MV-4-11 (cell line): ENCODE results near the gene ESAM.
A peak's percentile ranks its signal among the peaks of the same experiment; 100 is the strongest.

Experiments used
- DNase-seq: peaks from one replicate; lab custom pipeline; 2025; lab: John Stamatoyannopoulos, UW

ESAM gene

DNA sequence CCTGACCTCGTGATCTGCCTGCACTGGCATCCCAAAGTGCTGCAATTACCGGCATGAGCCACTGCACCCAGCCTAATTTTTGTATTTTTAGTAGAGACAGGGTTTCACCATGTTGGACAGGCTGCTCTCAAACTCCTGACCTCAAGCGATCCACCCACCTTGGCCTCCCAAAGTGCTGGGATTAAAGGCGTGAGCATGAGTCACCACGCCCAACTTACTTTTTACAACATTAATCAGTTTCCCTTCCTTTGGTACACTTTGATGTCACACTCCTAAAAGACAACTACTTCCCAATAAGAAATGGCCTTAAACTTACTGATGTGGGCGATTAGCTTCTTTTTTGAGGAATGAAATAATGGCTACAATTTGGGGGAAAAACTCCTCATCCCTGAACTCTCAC, 8.9 kb upstream of the ESAM start:
- DNase-seq = peak; percentile 15

DNA sequence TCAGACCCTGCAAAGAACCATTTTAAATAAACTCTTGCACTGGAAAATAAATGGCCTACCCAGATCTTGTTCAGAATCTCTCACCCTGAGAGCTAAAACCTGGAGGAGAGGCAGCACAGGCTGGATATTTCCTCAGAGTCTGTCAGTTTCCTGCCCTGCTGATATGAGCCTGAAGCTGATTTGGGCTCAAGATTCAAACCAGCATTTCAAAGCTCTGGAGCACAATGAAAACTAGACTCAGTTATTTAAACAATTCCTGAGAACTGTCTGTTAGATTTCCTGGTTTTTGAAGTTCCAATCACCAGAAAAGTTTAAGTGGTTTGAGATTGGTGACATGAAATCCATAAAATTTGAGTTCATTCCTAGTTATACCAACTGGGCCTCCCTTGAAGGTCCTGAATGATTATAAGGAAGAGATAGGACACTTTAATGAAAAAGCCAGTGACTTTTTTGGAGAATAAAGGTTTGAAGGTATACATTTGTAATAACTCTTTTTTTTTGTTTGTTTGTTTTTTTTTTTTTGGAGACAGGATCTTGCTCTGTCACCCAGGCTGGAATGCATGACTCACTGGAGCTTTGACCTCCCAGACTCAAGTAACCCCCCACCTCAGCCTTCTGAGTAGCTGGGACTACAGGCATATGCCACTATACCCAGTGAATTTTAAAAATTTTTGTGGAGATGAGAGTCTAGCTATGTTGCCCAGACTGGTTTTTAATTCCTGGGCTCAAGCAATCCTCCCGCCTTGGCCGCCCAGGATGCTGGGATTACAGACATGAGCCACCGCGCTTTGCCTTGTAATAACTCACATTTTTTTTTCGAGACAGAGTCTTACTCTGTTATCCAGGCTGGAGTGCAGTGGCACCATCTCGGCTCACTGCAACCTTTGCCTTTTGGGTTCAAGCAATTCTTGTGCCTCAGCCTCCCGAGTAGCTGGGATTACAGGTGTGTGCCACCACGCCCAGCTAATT, 8.0 kb upstream of the ESAM start:
- no peak for DNase-seq

DNA sequence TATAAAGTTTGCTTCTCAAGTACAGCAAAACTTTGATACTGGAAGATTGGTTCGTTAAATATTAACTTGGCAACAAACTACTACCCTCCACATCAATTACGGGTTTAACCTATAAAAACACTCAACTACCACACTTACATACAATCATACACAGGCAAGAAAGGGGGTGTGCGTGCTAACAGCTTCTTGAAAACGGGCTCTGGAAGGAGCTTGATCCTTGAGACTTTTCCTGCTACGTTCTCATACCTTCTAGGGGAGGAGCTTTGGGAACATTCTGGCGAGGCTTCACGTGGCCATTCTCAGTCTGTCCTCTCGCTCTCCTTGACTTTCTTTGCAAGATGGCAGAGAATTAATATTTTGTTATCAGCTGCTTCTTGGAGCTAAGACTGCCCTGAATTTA, 6.8 kb upstream of the ESAM start:
- no peak for DNase-seq

DNA sequence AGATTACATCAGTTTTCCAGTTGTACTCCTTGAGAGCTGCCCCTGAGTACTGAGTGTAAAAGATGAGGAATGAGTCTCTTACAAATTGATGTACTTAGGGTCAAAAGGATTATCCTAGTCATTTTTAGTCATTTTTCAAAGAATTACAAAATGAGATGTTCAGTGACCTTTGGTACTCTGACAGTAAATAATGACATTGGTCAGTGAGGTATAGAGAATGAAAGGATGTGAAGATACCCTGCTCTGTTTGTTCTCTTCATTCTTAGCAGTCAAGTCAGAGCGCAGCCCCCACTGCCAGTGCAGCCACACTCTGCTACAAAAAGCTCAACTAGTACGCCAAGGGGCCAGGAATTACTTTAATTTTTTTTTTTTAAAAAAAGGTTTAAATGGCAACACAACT, 4.1 kb upstream of the ESAM start:
- DNase-seq = no peak

DNA sequence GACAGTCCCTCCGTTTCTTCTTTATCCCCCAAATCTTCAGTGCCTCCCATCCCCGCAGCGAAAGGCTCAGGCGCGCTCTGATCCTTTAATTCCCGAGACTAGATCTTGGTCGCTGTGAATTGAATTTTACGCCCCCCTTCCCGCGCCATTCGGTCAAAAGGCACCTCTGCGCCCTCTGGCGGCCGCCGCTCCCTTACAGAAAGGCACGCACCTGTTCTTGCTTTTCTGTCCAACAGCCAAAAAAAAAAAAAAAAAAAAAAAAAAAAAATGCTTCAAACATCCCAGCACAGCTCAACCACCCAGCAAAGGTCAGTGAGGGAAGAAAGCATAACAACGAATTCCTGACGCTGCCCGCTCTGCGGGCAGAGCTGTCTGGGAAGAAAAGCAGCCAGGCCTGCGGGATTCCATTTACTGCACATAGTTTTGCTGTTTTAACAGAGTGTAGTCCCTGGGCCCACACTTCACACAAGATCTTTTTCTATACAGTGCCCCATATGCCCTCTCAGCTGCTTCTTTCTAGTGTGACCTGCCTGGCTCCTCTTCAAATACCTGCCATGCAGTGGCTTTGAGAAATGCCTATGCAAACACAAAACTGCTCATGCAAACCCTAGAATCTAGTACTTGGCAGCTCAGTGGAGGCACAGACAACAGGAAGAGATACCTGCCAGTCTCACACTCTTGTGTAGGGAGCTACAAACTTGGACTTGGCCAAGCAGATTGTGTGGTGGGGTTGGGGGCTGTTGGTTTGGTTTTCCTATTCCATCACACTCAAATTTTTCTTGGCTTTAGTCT, 1.3 kb upstream of the ESAM start:
- peak; percentile 27 for DNase-seq

DNA sequence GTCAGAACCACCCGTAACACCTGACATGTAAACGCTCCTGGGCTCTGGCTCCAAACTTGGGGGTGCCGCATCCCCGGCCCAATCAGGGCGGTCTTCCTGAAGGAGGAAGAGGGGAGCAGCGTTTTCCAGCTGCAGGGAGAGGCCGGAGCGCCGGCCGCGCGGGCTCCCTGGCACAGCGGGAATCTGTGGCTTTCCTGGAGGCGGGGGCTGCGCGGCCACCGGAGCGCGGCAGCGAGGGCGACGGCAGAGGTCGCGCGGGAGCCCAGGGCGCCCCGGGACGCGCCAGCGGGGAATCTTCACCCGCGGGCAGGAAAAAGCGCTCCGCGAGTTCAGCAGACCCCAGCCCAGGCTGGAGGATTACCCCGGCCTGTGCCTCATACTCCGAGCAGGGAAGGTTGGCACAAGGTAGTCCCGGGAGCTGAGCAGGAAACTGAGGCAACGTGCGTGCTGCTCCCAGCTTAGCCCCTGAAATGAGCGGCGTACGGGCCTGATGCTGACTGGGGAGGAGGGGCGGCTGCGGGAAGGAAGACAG, 600 bp upstream of the ESAM start:
- DNase-seq = no peak

DNA sequence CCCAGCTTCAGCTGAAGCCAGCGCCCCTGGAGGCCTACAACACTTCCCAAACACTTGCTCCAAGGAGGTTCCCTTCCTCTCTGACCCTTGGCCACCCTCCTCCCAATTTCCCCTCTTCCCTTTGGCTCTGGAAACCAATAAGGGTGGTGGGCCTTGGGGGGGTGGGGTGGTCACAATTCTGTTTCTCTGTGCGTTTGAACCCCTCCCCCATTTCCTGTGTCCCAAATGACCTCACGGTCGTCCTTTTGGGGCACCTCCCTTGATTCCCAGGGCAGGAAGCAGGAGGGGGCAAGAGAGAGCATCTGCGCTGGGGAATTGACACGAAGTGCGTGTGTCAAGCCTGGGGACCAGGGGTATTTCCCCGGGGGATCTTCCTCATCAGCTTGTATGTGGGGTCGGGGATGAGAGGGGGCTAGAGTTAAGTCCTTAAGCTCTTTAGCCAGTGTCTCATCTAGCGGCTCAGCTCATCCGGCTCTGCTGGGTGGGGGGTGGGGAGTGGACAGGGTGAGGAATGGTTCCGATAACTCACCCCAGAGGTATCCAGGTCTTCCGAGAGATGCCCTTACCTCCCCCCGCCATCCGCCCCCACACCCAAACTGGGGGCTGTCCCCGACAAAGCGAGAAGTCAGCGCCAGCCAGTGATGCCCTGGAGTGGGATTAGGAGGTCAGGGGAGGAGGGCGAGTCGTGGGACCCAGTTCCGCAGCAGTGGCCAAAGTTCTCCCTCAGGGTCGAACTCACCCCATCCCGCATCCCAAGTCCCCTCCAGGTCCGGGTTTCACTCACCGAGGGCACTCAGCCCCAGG, 587 bp downstream of the ESAM start:
- DNase-seq = no peak

DNA sequence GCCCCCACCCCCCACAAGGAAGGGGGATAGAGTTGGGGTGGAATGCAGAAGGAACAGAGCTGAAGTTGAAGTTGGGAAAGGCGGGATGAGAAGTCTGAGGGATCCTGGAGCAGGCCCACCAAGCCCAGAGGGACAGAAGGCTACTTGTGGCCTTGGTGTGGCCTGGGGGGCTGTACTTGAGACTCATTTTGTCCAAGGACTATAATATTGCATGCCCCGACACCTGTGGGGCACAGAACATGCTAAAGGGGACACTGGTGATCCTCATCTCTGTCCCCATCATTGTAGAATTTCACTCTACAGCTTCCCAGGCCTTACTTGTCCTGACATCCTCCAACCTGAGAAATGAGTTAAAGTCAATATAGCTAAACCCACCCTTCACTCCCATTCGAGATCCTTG, 1.3 kb downstream of the ESAM start:
- no peak for DNase-seq

DNA sequence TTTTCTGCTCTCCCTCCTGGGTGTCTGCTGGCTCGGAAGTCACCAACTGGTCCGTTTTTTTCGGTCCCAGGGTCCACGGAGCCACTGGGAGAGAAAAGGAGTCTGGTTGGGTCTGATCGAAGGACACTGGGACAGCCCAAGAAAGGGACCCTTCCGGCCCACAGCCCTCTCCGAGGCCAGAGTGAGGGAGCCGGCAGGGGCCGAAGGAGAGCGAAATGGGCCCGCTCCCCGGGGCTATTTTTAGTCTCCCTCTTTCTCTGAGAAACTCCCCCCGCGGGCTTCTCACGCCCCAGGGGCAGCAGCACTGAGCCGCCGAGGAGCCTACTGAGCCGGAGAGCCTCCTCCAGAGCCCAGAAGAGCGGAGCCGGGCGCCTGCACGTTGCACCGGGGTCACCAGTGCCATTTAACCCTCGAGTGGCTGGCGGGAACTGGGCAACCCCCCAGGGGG, 1.9 kb downstream of the ESAM start:
- DNase-seq = no peak

DNA sequence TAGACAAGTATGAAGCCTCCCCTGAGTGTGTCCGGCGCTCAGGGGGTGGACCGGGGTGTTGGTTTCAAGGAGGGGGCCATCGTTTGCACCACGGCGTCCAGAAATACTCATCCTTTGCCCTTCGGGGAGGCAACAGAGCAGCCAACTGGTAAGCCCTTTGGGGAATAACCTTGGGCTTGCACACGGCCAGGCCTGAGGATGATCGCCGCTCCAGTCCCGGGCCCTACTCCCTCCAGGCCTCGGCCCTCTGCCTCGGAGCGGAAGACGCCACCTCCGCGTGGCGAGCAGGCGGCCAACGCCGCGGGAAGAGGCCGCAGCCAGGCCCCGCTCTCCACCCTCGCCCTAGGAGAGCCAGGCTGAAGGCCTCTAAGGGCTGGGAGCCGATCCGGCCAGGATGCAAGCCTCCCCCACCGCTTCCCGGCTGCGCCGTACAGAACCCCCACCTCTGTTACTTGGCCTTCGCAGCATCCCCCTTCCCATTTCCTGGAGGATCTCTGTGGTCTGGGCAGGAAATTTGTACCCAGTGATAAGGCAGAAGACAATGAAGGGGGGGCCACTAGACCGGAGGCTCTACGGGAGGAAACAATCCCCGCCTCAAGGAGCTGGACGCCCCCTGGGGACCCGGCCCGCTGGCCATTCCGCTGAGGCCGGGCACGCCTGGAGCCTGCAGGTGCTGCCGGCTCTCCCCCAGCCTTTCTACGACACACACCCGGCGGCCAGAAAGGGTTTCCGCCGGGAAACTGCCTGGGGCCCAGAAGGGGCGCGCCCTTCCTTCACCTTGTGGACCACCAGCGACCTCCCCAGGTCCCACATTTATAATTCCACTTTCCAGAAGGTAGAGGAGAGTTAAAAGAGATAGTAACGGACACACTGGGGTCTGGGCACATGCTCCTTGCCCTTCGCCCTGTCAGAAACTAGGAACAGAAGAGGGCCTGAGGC, 2.6 kb downstream of the ESAM start:
- DNase-seq = no peak

DNA sequence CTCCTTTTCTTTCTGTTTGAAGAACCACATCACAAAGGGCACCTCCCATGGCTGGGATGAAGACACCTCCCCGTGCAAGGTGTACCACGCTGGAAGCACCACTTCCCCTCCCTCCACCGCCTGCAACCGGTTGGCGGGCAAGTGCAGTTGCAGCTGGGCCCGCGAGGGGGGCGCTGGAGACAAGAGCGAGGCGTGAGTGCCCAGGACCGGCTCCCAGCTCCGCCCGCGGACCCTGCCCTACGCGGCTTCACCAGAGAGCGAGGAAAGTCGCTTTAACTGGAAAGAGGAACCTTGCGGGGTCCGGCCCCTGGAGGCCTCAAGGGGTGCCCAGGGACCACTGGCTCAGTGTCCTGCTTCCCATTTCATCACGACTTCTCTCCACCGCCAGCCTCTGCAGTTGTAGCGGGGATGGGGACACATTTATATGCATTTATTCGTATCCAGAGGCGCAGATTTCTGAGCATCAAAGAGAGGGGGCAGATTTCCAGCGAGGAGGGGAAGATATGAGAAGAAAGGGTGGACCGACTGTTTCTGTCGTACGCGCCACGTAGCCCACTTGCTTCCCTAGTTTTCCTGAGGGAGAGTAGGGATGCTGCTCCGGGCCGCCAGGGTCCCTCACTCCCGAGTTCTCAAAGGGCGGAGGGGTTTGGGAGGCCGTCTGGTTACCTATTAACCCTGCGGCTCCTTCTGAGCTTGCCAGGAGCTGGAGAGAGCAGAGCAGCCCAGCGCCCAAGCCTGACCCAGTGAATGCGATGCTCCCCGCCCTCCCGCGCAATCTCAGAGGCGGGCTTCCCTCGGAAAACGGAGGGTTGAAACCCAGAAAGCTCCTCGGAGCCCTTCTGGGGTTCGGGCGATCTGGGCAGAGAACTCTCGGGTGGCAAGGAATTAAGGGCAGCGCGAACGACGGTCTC, 3.5 kb downstream of the ESAM start:
- DNase-seq = peak; percentile 89

DNA sequence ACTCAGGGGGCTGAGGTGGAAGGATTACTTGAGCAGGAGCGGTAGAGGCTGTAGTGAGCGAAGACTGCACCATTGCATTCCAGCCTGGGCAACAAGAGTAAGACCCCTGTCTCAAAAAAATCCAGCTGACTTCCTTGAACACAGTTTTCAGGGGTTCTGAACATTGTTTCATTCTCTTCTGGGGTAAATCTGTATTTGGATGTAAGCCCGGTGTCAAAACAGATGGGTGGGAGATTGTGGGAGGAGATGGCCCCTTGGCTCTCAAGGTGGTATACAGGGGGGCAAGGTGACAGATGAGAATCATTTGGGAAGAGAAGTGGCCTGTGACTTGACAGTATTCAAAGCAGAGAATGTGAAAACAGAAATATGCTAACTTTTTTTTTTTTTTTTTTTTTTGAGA, 4.8 kb downstream of the ESAM start:
- no peak for DNase-seq

DNA sequence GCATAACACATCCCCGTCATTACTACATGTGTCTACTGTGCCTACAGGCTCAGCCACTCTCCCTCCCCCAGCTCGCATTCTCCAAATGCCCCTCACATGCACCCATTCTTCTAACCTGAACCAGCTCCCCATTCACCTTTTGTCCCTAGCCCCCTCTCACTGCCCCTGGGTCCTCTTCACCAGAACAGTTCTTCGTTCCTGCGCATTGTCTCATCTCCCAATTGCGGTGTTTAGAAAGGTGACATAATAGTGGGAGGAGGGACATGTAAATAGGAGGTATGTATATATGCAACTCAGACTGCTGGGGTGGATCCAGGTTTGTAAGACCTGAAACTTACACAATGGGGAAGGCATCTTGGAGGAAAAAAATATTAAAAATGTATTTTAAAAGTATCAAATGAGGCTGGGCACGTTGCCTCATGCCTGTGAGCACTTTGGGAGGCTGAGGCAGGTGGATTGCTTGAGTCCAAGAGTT, 5.3 kb downstream of the ESAM start:
- DNase-seq = no peak

DNA sequence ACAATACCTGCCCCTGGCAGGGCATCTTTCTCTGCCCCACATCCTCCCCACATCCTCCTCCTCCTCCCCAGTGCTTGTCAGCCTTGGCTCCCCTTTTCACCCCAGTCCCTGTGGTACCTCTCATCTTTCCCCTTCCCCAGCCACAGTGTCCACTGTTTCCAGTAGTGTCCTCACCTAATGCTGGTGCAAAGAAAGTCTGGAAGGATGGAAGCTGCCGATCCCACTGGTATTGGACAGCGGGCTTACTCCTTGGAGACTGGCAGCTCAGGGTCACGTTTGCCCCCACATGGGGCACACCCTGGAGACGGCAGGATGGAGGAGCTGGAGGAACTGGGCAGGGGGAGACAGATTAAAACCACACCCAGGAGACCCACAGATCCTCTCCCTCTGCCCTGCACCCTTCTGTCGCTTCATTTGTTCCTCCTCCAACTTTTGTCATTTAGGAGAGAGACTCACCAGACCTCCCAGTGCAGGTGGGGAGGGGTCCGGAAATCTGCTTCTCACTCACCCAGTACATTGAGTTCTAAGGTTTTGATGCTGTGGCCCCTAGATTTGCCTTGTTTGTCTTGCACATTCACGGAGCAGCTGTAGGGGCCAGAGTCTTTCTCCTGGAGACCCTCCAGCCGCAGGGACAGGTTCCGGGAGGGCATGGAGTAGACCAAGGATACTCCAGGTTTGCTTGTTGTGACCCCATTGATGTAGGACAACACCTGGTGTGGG, 5.9 kb downstream of the ESAM start:
- no peak for DNase-seq

DNA sequence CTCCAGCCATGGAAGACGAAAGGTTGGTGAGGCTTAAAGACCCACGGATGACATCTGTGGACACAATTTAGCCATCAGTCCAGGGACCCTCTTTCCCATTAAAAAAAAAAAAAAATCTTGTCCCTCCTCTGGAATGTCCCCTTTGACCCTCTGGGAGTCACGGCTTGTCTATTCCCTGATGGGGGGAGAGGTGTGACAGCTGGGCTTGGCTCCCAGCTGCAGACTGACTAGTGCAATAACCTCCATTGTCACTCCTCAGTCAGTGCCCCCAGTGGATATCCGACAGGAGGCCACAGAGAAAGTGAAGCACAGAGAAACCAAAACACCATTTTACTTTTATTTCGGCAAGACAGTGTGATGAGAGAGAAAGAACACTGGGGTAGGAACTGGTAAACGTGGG, 7.4 kb downstream of the ESAM start:
- DNase-seq = no peak

DNA sequence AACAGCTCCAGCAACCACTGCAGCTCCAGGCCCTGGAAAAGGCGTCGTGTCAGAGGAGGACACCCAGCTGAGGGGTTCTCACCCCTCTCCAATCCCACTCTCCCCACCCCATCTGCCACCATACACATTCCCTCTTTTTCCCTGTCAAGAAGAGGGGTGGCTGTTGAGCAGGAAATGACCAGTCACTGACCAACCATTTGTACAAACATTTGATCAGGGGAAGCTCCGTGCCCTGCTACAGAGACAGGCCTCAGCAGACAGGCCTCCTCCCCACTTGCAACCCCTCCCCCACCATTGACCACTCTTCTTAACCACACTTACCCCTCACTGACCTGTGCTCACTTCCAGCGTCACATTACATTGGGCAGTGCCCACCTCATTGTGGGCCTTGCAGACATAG, 7.8 kb downstream of the ESAM start:
- no peak for DNase-seq

DNA sequence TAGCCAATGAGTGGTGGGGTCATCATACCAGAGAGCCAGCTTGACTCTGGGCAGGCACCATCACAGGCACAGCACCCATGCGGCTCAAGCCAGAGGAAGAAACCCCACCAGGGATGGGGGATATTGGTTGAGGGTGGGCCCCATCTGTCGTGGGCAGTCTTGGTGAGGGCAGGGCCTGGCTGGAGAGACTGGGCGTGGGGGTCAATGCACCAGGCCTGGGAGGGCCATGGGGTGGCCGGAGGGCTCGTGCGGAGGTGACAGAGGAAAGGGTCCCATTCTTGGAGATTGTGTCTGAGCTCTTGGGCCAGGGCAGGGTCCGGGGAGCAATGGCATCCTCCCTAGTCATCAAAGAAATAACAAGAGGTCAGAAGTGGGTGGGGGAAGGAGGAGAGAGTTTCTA, 8.5 kb downstream of the ESAM start:
- no peak for DNase-seq

DNA sequence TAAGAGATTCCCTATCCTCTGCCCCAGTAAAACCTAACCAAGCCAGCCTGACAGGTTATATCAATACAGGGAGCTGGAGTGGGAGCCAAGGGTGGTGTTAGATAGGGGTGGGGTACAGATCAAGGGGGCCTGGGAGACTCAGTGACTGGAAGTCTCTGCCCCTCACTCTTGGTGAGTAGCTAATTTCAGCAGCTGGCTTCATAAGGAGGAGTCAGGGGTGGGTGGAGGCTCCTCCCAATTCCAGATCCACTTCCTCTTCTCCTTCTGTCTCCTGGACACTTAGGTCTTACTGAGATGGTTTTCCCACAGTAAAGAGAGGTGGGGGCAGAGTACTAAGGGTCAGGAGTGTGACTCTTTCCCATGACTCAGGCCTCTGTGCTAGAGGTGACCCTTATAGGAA, 8.9 kb downstream of the ESAM start:
- DNase-seq = peak; percentile 51
